ENCODE data around the gene C11orf54. TPM values are rescaled to one million over a fixed set of nuclear protein-coding genes. Genes with fewer than 3 reads are reported as not detected.
"Not testable (repeated sequence)": the region's sequence is repeated elsewhere in the genome, so short reads cannot be mapped to it uniquely, and the experiment has no call there.

C11orf54 gene
- total RNA-seq, 2 donors from 2014 or later: 19.6 to 25.5 TPM

DNA sequence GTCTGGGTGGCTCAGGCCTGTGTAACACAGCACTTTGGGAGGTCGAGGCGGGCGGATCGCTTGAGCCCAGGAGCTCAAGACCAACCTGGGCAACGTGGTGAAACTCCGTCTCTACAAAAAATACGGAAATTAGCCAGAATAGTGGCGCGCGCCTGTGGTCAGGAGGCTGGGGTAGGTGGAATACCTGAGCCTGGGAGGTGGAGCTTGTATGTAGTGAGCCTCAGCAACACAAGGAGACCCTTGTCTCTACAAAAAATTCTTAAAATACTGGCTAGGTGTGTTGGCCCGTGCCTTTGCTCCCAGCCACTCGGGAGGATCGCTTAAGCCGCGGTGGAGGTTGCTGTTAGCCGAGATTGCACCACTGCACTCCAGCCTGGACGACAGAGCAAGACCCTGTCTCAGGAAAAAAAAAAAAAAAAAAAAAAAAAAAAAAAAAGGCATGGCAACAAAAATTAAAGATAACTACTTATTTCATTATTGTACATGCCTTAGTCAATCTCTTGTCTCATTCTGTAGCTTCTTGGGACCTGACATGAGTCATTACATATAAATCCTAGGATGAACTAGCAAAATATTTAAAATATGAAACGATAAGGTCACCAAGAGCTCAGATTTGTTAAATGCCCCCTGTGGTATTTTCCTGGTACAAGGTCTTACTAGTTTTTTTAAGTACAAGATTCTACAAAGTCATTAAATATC is 1.3 kb upstream of the C11orf54 start:
- no peak for ATAC-seq
- no peaks in the 10 kb centered on the region for H3K9me3 Mint-ChIP-seq
- no peak for DNase-seq (ENCODE audit: low spot score)

DNA sequence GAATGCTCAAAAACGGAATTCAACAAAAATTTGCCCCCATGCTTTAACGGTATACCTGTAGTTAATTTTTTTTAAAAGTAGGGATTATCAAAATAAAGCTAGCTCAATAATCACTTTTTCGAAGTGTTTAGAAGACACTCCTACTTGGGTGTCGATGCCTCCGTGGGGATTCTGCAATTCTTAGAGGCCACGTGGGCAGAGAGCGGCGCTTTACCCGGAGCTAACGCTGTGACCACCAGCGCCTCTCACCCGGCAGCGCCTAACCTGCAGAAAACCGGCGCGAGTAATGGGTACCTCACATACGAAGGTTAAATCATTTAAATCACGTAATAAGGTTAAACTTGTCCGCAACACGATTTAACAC is 760 bp upstream of the C11orf54 start:
- Mint-ChIP-seq H3K27ac (peak overlapping the region; percentile 99 to 100), H3K9me3 (no peaks in the 10 kb centered on the region), H3K4me1 (ENCODE audit: low read depth in 2 of 2) (peaks cover 49 to 61% of the 10 kb centered on the region in 2 donors), H3K27me3 (no peaks in the 10 kb centered on the region), H3K36me3 (peaks cover 50% of the 10 kb centered on the region), H3K4me3 (peak overlapping the region; percentile 93)
- DNase-seq (ENCODE audit: low spot score): peak; percentile 79
- peak; percentile 58 to 68 for ATAC-seq

More for the DNA sequence above, 1.3 kb upstream of the C11orf54 start:
- Mint-ChIP-seq H3K27ac (peak overlapping the region; percentile 99 to 100), H3K4me1 (ENCODE audit: low read depth in 2 of 2) (peaks cover 49 to 62% of the 10 kb centered on the region in 2 donors), H3K4me3 (peak overlapping the region; percentile 93), H3K36me3 (peaks cover 50% of the 10 kb centered on the region), H3K27me3 (no peaks in the 10 kb centered on the region)

DNA sequence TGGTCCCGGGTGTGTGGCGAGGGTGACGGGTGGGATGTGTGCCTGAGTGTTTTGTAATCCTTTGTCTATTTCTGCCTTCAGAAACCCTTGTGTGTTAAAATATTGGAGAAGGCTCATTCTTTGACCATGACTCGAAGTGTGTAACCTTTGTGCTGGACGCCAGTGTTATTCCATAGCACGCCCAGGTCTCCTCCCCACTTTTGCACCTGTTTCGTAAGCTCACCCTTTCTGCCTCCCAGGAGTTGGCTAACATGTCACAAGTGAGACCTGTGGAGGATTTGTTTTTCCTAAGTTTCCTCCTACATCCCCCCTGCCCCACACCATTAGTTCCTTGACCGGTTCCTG is 382 bp downstream of the C11orf54 start:
- Mint-ChIP-seq H3K27ac (peak overlapping the region; percentile 99 to 100), H3K9me3 (no peaks in the 10 kb centered on the region), H3K36me3 (peaks cover 38% of the 10 kb centered on the region), H3K4me3 (peak overlapping the region; percentile 93), H3K4me1 (ENCODE audit: low read depth in 2 of 2) (peaks cover 45 to 50% of the 10 kb centered on the region in 2 donors), H3K27me3 (no peaks in the 10 kb centered on the region)
- DNase-seq (ENCODE audit: low spot score): no peak
- ATAC-seq: peak in 1 of 2 donors; percentile 2

DNA sequence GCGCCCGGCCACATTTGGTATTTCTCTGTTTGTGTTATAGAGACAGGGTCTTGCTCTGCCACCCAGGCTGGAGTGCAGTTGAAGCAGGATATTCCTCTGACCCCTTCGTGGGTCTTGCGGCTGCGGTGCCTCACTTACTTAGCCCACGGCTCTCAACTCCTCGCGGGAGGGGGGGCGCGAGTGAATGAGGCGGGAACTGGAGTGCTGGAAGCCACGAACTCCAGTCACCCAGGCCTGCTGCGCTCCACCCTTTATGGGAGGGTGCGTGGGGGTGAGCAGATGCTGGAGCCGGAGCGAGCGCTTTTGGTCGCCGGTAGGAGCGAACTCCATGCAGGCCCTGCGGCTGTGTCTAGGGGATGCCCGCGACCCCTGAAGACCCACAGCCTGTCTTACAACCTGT is 1.8 kb downstream of the C11orf54 start:
- peaks cover 33 to 36% of the 10 kb centered on the region in 2 donors for H3K4me1 Mint-ChIP-seq (ENCODE audit: low read depth in 2 of 2)
- H3K27me3 Mint-ChIP-seq: no peaks in the 10 kb centered on the region
- peak overlapping the region; percentile 64 for H3K4me3 Mint-ChIP-seq
- no peaks in the 10 kb centered on the region for H3K9me3 Mint-ChIP-seq
- no peak for DNase-seq (ENCODE audit: low spot score)
- peaks cover 24% of the 10 kb centered on the region for H3K36me3 Mint-ChIP-seq
- ATAC-seq: no peak
- H3K27ac Mint-ChIP-seq: peak overlapping the region; percentile 17 to 99

DNA sequence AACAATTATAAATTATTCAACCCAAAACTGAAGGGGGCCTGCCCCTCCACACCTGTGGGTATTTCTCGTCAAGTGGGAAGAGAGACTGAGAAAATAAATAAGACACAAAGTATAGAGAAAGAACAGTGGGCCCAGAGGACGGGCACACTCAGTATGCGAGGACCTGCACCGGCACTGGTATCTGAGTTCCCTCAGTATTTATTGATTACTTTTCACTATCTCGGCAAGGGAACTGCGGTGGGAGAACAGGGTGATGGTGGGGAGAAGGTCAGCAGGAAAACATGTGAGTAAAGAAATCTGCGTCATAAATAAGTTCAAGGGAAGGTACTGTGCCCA is 3.2 kb downstream of the C11orf54 start:
- H3K4me1 Mint-ChIP-seq (ENCODE audit: low read depth in 2 of 2): peaks cover 21 to 22% of the 10 kb centered on the region in 2 donors
- peak overlapping the region in 1 of 2 donors; percentile 20 for H3K27ac Mint-ChIP-seq
- no peak overlapping the region for H3K4me3 Mint-ChIP-seq
- no peaks in the 10 kb centered on the region for H3K9me3 Mint-ChIP-seq
- no peaks in the 10 kb centered on the region for H3K27me3 Mint-ChIP-seq
- peaks cover 10% of the 10 kb centered on the region for H3K36me3 Mint-ChIP-seq
- DNase-seq (ENCODE audit: low spot score) (no peak), ATAC-seq (no peak)

DNA sequence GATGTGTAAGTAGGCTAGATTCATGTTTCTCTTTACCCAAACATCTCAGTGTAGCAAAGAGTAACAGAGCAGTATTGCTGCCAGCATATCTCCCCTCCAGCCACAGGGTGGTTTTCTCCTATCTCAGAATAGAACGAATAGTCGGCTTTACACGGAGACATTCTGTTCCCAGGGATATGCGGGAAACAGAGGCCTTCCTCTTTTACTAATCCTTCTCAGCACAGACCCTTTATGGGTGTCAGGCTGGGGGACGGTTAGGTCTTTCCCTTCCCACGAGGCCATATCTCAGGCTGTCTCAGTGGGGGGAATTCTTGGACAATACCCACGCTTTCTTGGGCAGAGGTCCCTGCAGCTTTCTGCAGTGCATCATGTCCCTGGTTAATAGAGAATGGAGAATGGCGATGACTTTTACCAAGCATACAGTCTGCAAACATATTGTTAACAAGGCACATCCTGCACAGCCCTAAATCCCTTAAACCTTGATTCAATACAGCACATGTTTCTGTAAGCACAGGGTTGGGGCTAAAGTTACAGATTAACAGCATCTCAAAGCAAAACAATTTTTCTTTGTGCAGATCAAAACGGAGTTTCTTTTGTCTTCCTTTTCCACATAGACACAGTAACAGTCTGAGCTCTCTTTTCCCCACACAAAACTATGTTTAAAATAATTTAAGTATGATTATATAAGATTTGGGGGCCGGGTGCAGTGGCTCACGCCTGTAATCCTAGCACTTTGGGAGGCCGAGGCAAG is 3.7 kb downstream of the C11orf54 start:
- H3K36me3 Mint-ChIP-seq; H3K27me3 Mint-ChIP-seq; DNase-seq (ENCODE audit: low spot score); H3K4me3 Mint-ChIP-seq; H3K9me3 Mint-ChIP-seq; ATAC-seq: not testable (repeated sequence)
- Mint-ChIP-seq H3K4me1 (ENCODE audit: low read depth in 2 of 2) (peaks cover 16 to 17% of the 10 kb centered on the region in 2 donors), H3K27ac (peak overlapping the region in 1 of 2 donors; percentile 20)

DNA sequence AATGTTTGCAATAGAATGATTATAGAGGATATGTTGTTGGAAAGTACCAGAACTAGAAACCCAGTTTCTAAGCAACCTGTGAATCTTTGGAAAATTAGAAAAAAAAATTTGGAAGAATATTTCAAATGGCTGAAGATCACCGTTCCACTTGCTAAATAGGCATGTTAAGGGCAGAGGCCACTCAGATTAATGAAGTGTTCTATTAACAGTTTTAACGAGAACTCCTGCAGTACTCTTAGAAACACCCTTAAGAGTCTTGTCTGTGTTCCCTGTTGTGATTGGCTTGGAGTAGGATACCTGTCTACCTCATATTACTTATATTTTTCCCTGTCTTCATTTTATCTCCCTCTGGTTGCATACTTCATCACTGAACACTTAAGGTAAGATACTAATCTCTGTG is 4.6 kb downstream of the C11orf54 start:
- ATAC-seq (no peak), DNase-seq (ENCODE audit: low spot score) (no peak)
- H3K27me3 Mint-ChIP-seq: no peaks in the 10 kb centered on the region
- H3K36me3 Mint-ChIP-seq: no peaks in the 10 kb centered on the region
- H3K4me3 Mint-ChIP-seq: no peak overlapping the region
- H3K4me1 Mint-ChIP-seq (ENCODE audit: low read depth in 2 of 2): peaks cover 10 to 14% of the 10 kb centered on the region in 2 donors
- H3K9me3 Mint-ChIP-seq: no peaks in the 10 kb centered on the region
- no peak overlapping the region for H3K27ac Mint-ChIP-seq

DNA sequence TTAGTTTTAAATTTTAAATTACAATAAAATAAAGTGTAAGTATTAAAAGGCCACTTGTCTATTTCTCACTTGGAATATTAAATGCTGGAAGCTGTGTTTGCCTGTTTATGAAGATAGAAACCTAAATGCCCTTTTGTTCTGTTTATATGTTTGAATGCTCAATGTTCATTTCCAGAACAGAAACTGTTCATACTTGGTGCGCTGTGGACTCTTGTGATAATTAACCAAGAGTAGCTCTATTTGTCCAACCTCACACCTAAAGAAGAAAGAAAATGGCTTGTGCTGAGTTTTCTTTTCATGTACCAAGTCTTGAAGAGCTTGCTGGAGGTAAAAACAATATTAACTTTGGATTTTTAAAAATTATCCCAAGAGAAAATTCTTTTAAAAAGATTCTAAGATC is 5.7 kb downstream of the C11orf54 start:
- Mint-ChIP-seq H3K4me1 (ENCODE audit: low read depth in 2 of 2) (peaks cover 0 to 11% of the 10 kb centered on the region in 2 donors), H3K27me3 (no peaks in the 10 kb centered on the region), H3K36me3 (no peaks in the 10 kb centered on the region), H3K27ac (no peak overlapping the region), H3K4me3 (no peak overlapping the region), H3K9me3 (no peaks in the 10 kb centered on the region)
- no peak for ATAC-seq
- DNase-seq (ENCODE audit: low spot score): no peak

DNA sequence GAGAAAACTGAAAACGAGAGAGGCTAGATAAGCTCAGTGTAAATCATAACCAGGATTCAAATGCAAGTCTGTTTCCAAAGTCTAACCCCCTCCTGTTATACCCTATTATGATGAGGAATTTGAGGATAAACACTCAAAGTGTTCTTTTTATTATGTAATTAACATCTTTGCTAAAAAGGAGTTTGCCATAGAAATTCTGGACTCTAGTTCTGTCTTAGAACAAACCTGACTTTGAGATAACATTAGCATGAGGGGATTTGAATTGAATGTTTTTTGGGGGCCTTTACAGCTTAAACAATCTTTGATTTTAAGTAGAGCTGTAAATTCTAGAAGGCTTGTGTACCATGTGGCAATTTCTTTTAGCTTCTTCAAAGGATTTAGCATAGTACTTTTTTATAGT is 9.5 kb downstream of the C11orf54 start:
- no peak for DNase-seq (ENCODE audit: low spot score)
- H3K36me3 Mint-ChIP-seq: no peaks in the 10 kb centered on the region
- no peaks in the 10 kb centered on the region for H3K9me3 Mint-ChIP-seq
- ATAC-seq: no peak
- H3K27ac Mint-ChIP-seq: no peak overlapping the region
- H3K4me3 Mint-ChIP-seq: no peak overlapping the region
- no peaks in the 10 kb centered on the region for H3K27me3 Mint-ChIP-seq
- H3K4me1 Mint-ChIP-seq (ENCODE audit: low read depth in 2 of 2): no peaks in the 10 kb centered on the region

DNA sequence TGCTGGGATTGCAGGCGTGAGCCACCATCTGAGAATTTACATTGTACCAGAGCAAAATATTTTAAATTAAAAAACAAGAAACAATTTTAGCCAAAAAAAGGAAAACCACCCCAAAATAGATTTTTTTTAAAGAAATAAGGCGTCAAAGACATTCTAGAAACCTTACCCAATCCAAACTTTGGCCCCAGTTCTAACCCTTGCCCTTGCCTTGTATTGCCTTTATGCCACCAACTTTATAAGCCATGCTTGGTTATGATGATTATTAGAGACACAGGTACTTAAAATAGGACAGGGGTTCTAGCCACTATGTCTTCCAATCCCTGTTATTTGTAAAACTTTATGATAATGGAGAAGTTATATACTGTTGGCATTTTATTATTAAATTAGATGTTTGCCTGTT is 11.8 kb downstream of the C11orf54 start:
- H3K27ac Mint-ChIP-seq: no peak overlapping the region
- ATAC-seq (no peak), DNase-seq (ENCODE audit: low spot score) (no peak)
- no peaks in the 10 kb centered on the region for H3K27me3 Mint-ChIP-seq
- no peaks in the 10 kb centered on the region for H3K9me3 Mint-ChIP-seq
- no peaks in the 10 kb centered on the region for H3K4me1 Mint-ChIP-seq (ENCODE audit: low read depth in 2 of 2)
- H3K4me3 Mint-ChIP-seq: no peak overlapping the region
- no peaks in the 10 kb centered on the region for H3K36me3 Mint-ChIP-seq

DNA sequence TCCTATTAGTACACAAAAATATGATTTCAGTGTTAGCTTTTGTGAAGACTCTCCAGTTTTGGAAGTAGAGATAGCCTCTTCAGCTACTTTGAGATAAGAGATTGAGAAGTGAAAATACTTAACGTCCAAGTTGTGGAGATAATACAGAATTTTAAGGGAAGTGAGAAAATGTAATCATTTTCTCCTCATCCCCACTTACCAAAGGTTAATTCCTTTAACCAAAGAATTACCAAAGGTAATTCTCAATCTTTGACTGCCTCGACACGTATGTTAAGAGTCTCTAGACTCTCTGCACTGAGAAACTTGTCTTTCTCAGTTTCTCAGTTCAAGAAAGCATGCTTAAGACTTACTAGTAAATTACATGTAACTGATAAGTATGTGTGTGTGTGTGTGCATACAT is 15.3 kb downstream of the C11orf54 start:
- DNase-seq (ENCODE audit: low spot score): no peak
- no peaks in the 10 kb centered on the region for H3K27me3 Mint-ChIP-seq
- H3K36me3 Mint-ChIP-seq: no peaks in the 10 kb centered on the region
- no peaks in the 10 kb centered on the region for H3K9me3 Mint-ChIP-seq
- ATAC-seq: no peak
- no peak overlapping the region for H3K4me3 Mint-ChIP-seq
- no peak overlapping the region for H3K27ac Mint-ChIP-seq
- H3K4me1 Mint-ChIP-seq (ENCODE audit: low read depth in 2 of 2): no peaks in the 10 kb centered on the region

DNA sequence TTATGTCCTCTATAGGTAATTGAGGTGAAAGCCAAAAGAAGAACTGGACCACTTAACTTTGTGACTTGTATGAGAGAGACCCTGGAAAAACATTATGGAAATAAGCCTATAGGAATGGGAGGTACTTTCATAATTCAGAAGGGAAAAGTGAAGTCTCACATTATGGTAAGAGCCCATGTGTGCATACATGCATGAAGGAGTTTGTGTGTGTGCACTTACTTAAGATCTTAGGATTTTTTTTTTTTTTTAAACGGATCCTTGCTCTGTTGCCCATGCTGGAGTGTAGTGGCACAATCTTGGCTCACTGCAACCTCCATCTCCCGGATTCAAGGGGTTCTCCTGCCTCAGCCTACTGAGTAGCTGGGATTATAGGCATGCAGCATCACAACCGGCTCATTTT is 15.8 kb downstream of the C11orf54 start:
- Mint-ChIP-seq H3K36me3 (no peaks in the 10 kb centered on the region), H3K4me1 (ENCODE audit: low read depth in 2 of 2) (no peaks in the 10 kb centered on the region), H3K4me3 (no peak overlapping the region), H3K9me3 (no peaks in the 10 kb centered on the region), H3K27me3 (no peaks in the 10 kb centered on the region), H3K27ac (no peak overlapping the region)
- no peak for ATAC-seq
- DNase-seq (ENCODE audit: low spot score): no peak

DNA sequence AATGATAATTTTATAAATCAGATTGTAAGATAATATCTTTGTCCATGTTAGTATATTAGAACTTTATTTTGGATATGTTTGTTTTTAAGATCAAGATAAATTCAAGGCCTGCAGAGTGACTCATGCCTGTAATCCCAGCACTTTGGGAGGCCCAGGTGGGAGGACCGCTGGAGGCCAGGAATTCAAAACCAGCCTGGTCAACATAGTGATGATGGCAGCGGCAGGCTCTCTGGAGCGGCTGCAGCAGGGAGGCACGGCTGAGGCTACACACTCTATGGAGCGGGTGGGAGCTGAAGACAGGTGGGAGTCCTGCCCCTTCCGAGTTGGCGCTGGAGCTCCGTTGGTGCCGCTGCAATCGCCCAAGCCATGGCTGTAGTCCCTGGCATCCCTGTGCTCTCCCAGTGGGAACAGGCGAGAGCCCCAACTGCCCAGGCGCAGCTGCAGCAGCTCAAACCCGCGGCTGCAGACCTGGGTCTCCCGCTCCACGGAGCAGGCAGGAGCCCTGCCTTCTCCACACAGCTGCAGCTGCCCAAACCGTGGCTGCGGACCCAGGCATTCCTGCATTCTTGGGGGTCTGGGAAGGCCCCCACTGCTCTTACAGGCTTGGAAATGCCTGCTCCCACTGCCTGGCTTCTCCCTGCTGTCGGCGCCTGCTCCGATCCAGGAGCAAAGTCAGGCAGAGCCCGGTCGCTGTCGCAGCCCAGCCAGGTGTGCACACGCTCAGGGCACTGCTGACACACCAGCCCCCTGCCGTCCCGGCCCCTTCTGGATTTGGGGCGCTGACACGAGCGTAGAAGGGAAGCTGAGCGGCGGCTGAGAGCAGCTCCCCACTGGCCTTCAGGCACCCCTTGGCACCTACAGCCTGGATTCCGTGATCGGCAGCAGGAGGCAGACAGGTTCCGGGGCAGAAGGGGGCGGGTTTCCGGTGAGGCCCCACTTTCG is 16.7 kb downstream of the C11orf54 start:
- H3K4me1 Mint-ChIP-seq (ENCODE audit: low read depth in 2 of 2): no peaks in the 10 kb centered on the region
- no peaks in the 10 kb centered on the region for H3K36me3 Mint-ChIP-seq
- no peak overlapping the region for H3K4me3 Mint-ChIP-seq
- ATAC-seq (no peak), DNase-seq (ENCODE audit: low spot score) (no peak)
- no peak overlapping the region for H3K27ac Mint-ChIP-seq
- no peaks in the 10 kb centered on the region for H3K27me3 Mint-ChIP-seq
- H3K9me3 Mint-ChIP-seq: no peaks in the 10 kb centered on the region

DNA sequence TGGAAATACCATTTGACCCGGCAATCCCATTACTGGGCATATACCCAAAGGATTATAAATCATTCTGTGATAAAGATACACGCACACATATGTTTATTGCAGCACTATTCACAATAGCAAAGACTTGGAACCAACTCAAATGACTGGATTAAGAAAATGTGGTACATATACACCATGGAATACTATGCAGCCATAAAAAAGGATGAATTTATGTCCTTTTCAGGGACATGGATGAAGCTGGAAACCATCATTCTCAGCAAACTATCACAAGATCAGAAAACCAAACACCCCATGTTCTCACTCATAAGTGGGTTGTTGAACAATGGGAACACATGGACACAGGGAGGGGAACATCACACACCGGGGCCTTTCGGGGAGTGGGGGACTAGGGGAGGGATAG is 17.7 kb downstream of the C11orf54 start:
- not testable (repeated sequence) for DNase-seq (ENCODE audit: low spot score); ATAC-seq; H3K27ac Mint-ChIP-seq; H3K9me3 Mint-ChIP-seq; H3K27me3 Mint-ChIP-seq; H3K4me3 Mint-ChIP-seq; H3K36me3 Mint-ChIP-seq; H3K4me1 Mint-ChIP-seq (ENCODE audit: low read depth in 2 of 2)
